Mononuclear cell (primary cell): ENCODE data around the gene SASH1. TPM values are rescaled to one million over a fixed set of nuclear protein-coding genes. Genes with fewer than 3 reads are reported as not detected.

ENCODE experiments used
- H3K27me3 ChIP-seq: 2 replicates; pipeline ENCODE4 v1.6.0; 2011; ENCODE audit warnings: low read length, control low read depth; ENCODE audit not compliant: insufficient read depth
- H3K4me1 ChIP-seq: 2 replicates; pipeline ENCODE4 v1.5.1; 2011; ENCODE audit warnings: mild to moderate bottlenecking, low read length, control low read depth; ENCODE audit not compliant: insufficient read depth
- H3K4me3 ChIP-seq: 2 replicates; pipeline ENCODE4 v1.5.1; 2011; ENCODE audit warnings: mild to moderate bottlenecking, low read length, moderate library complexity
- H3K9me3 ChIP-seq: 2 replicates; pipeline ENCODE4 v1.5.1; 2011; ENCODE audit warnings: low read depth, mild to moderate bottlenecking, control low read depth, low read length
- total RNA-seq: library from RNA; depleted of rRNA; stranded (reverse); fragments of >200 nt; gene quantifications from one replicate; pipeline ENCODE4 v1.2.3, GENCODE V29; 2012

The SASH1 gene
- total RNA-seq, 1 donor, result 1.7 TPM

DNA sequence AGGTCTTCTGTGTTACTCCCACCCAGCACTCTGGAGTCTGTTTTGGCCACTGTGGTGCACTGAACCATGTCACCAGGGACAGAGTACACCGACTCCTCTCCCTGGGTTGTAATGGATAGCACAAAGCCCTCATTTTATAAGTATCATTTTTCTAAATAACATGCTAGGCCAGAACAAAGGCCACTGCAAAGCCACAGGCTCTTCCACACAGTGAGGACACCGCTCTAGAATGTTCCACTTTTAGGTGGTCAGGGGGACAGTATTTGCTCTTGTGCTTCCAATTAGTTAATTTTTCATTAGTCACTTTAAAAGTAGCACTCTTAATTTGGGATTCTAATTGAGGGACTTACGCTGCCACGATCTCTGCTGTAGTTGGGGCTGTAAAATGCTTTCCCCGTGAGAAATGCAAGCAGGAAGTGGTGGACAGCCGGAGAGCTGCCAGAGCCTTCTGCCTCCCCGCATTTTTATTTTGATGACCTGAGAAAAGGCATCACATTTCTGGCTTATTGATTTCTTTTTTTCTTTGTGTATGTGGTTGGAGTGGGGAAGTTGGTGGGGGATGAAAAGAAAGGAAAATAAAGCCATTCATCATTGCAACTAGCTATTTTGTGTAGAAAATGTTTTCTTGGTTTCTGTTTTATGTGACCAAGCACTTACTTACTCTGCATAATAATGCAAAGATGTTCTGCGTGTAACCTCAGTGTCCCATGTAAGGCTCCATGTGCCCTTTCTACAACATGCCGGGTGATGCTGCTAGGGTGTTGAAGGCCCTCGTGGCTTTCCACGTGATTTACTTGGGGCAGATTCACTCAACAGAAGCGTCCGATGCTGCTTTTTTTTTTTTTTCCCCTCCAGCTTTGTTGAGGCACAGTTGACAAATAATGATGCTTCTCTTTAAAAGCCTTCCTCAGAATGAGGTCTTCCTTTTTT, 195.9 kb downstream of the SASH1 start:
- Histone ChIP-seq H3K4me1 (no peaks in the 10 kb centered on the region), H3K27me3 (no peaks in the 10 kb centered on the region), H3K4me3 (no peak overlapping the region), H3K9me3 (no peaks in the 10 kb centered on the region)

DNA sequence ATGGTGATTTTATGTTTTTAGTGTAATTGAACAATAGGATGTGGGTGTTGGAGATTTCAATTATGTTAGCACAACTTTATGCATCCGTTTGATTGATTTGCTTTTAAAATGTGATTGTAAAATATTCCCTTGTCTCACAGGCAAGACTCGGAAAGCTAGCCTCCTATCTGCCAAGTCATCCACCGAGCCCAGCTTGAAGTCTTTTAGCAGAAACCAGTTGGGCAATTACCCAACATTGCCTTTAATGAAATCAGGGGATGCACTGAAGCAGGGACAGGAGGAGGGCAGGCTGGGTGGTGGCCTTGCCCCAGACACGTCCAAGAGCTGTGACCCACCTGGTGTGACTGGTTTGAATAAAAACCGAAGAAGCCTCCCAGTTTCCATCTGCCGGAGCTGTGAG, 200.9 kb downstream of the SASH1 start:
- H3K4me1 ChIP-seq, result no peaks in the 10 kb centered on the region
- H3K4me3 ChIP-seq, result no peak overlapping the region
- H3K27me3 ChIP-seq, result no peaks in the 10 kb centered on the region
- no peaks in the 10 kb centered on the region for H3K9me3 ChIP-seq

DNA sequence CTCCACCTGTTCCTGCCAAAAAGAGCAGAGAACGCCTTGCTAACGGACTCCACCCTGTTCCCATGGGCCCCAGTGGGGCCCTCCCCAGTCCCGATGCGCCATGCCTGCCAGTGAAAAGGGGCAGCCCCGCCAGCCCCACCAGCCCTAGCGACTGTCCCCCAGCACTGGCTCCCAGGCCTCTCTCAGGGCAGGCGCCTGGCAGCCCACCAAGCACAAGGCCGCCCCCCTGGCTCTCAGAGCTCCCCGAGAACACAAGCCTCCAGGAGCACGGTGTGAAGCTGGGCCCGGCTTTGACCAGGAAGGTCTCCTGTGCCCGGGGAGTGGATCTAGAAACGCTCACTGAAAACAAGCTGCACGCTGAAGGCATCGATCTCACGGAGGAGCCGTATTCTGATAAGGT, 201.8 kb downstream of the SASH1 start:
- no peak overlapping the region for H3K4me3 ChIP-seq

DNA sequence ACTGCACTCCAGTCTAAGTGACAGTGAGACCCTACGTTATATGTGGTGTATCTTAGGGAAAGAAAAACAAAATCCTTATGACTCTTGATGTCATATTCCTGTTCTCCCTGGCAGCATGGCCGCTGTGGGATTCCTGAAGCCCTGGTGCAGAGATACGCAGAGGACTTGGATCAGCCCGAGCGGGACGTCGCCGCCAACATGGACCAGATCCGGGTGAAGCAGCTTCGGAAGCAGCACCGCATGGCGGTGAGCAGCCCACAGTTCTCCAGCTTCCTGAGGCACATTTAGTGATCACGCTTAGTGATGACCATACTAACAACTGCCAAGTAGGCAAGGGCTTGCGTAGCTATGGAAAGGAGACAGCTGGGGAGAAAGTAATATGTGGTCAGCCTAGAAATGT, 203.3 kb downstream of the SASH1 start:
- no peaks in the 10 kb centered on the region for H3K9me3 ChIP-seq
- no peaks in the 10 kb centered on the region for H3K4me1 ChIP-seq

More for the DNA sequence above, 201.8 kb downstream of the SASH1 start:
- no peaks in the 10 kb centered on the region for H3K9me3 ChIP-seq
- no peaks in the 10 kb centered on the region for H3K4me1 ChIP-seq
- H3K27me3 ChIP-seq, result no peaks in the 10 kb centered on the region

DNA sequence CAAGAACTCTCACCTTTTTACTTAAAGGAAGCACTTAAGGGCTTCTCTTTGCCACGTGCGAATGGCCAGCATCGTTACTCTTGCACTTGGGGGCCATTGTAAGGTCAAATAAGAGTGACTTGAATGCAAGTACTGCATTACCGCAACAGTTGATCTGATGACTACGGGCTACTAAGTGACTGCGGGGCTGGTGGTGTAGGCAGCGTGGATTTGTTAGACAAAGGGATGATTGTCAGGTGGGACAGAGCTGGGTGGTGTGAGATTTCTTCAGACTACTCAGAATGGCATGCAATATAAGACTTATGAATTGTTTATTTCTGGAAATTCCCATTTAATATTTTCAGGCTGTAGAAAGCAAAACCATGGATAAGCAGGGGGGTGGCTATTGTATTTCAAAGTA, 204.5 kb downstream of the SASH1 start:
- Histone ChIP-seq H3K4me3 (no peak overlapping the region), H3K4me1 (no peaks in the 10 kb centered on the region), H3K27me3 (peaks cover 4% of the 10 kb centered on the region), H3K9me3 (no peaks in the 10 kb centered on the region)

More for the DNA sequence above, 203.3 kb downstream of the SASH1 start:
- Histone ChIP-seq H3K4me3 (no peak overlapping the region), H3K27me3 (peaks cover 4% of the 10 kb centered on the region)

DNA sequence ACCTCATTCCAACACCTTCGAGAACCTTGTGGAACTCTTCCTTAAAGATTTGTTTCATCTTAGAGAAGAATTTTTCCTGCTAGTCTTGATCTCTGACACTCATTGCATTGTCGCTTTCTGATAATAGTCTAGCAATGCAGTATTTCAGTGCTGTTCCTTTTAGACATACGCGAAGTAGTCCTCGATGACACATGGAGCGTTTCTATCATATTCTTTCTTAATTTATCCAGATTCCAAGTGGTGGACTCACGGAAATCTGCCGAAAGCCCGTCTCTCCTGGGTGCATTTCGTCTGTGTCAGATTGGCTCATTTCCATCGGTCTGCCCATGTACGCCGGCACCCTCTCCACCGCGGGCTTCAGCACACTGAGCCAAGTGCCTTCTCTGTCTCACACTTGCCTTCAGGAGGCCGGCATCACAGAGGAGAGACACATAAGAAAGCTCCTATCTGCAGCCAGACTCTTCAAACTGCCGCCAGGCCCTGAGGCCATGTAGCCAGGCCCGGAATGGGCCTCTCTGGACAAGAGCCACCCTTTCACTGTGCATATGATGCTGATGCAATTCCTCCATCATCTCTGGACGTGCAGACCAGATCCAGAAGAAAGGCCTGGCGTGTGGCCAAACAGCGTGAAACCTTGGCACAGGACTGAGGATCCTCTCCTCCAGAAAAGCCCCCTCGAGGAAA, 205.6 kb downstream of the SASH1 start:
- Histone ChIP-seq H3K4me3 (no peak overlapping the region), H3K27me3 (peaks cover 4% of the 10 kb centered on the region), H3K4me1 (no peaks in the 10 kb centered on the region), H3K9me3 (no peaks in the 10 kb centered on the region)

DNA sequence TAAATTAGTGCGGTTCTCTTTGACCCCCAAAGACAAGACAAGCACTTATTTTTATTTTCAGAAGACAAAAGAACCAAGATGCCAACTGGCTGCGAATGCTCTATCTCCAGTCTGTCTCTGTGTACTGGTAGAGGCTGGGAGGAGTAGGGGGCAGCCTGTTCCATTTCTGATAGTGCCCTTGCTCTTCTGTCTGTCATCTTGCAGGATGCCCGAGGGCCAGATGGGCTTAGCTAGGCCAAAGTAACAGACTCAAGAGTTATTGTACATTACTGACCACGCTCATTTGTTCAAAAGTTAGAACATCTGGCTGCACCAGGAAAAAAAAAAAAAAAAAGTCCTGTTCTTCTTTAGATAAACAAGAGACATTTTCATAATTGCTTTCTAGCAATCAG, 206.1 kb downstream of the SASH1 start:
- peaks cover 4% of the 10 kb centered on the region for H3K27me3 ChIP-seq
- no peaks in the 10 kb centered on the region for H3K9me3 ChIP-seq
- no peak overlapping the region for H3K4me3 ChIP-seq
- no peaks in the 10 kb centered on the region for H3K4me1 ChIP-seq

DNA sequence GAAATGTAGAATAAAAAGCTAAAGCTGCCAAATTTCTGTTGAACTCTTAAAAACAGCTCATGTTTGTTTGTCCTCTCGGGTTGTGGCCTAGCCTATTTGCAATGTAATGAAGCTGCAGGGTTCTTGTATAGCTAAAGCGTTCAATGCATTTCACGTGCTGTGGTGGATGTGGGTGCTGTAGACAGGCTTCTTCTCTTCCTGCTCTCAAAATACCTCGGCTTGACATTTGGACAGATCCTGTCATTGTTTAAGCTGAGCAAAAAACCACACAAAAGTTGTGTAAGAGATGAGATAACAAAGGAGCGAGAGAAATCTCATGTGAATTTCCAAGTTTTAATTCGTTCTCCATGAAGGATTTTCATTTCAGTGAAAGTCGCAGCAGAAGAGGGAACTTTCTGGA, 207.9 kb downstream of the SASH1 start:
- H3K4me1 ChIP-seq, result no peaks in the 10 kb centered on the region
- H3K27me3 ChIP-seq, result peaks cover 4% of the 10 kb centered on the region
- H3K4me3 ChIP-seq, result no peak overlapping the region
- H3K9me3 ChIP-seq, result no peaks in the 10 kb centered on the region

DNA sequence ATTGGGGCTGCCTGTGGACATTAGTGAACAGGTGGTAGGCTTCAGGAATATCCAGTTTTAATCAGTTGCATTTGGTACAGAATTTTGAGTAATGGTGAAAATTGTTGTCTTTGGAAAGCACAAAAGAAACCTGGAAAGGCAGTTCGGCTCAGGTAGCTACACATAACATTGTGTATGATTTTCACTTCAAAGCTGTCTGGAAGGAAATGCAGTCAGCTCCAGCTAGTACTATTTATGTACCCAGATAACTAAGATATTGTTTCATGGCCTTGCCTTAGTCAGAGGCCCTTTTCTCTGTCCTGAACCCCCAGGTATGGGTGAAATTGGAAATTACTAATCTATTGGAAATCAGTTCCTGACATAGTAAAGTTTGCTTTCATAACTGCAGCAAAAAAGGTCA, 208.6 kb downstream of the SASH1 start:
- Histone ChIP-seq H3K9me3 (no peaks in the 10 kb centered on the region), H3K4me1 (peaks cover 4% of the 10 kb centered on the region), H3K27me3 (peaks cover 4% of the 10 kb centered on the region), H3K4me3 (no peak overlapping the region)

DNA sequence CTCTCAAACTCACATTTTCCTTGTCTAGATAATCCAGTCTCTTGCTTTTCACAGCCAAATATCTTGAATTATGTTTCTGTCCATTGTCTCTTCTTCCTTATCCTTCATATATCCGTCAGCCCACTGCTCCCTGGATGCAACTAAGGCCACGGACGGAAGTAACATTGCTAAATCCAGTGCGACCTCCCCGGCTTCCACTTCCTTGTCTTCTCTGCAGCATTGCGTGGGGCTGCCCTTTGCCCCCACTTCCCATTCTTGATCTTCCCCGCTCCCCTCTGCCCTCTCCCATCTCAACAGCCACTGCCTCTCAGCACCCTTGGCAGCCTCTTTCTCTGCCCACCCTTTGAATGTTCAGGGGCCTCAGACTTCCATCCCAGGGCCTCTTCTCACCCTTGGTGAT, 213.8 kb downstream of the SASH1 start:
- H3K9me3 ChIP-seq, result no peaks in the 10 kb centered on the region
- H3K27me3 ChIP-seq, result peaks cover 7% of the 10 kb centered on the region
- H3K4me1 ChIP-seq, result peaks cover 35% of the 10 kb centered on the region
- H3K4me3 ChIP-seq, result no peak overlapping the region

DNA sequence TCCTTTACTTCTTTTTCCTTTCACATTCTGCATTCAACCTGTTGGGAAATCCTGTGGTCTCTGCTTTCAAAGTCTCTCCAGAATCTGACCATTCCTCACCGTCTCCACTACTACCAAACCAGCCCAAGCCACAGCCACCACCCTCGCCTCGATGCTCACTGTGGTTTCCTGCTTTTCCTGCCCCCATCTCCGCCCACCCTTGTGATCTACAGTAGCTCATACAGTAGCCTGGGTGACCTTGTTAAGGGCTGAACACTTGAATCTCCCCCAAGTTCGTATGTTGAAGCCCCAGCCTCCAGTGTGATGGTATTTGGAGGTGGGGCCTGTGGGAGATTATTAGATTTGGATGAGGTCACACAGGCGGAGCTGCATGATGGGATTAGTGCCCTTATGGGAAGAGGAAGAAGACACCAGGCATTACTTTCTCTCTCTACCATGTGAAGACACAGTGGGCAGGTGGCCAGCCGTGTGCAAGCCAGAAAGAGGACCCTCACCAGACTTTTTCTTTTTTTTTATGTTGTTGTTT, 215.2 kb downstream of the SASH1 start:
- H3K4me3 ChIP-seq, result no peak overlapping the region
- H3K27me3 ChIP-seq, result peaks cover 7% of the 10 kb centered on the region
- H3K4me1 ChIP-seq, result peaks cover 35% of the 10 kb centered on the region
- no peaks in the 10 kb centered on the region for H3K9me3 ChIP-seq

DNA sequence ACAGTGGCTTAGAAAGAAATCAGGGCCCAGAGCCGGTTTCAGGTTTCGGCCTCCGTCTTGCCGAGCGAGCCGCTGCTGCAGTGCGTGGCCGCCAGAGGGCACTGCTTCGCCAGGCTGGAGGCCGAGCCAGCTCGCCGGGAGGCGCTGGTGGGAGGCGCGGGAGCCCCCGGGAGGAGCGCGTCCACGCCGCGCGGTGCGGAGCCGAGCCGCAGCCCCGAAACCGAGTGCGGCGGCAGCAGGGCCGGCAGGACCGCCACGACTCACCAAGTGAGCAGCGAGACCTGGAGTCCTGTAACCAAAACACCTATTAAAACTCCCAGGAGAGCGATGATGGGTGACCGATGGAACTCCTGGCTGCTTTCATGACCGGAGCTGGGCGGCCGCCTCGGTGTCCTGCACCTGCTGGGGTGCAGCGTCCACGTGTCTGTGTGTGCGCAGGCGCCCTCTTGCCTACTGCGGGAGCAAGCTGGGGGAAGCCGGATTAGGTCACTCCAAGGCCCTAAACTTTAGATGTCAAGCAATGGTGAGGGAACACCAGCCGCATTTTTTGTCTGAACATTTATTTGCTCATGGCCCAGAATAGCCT, 217.3 kb downstream of the SASH1 start:
- no peaks in the 10 kb centered on the region for H3K9me3 ChIP-seq
- H3K4me1 ChIP-seq, result peaks cover 35% of the 10 kb centered on the region
- no peak overlapping the region for H3K4me3 ChIP-seq
- H3K27me3 ChIP-seq, result peaks cover 7% of the 10 kb centered on the region

DNA sequence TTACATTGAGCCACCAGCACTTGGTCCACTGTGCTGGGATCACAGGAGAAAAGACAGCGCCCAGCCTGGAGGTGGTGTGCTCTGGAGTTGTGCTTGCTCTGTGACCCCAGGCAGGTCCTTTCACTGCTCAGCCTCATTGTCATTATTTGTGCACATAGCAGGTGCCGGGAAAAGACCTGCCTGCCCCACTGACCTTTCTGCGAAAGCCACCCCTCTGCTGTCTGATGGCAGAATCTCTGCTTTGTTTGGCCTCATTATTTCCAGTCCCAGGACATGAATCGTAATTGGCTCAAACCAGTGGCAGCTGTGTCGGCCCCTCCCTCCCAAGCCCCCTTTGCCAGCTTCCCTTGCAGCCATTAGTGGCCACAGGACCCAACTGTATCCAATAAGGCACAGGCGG, 219.0 kb downstream of the SASH1 start:
- no peaks in the 10 kb centered on the region for H3K9me3 ChIP-seq
- peaks cover 7% of the 10 kb centered on the region for H3K27me3 ChIP-seq
- H3K4me3 ChIP-seq, result no peak overlapping the region
- peaks cover 40% of the 10 kb centered on the region for H3K4me1 ChIP-seq

DNA sequence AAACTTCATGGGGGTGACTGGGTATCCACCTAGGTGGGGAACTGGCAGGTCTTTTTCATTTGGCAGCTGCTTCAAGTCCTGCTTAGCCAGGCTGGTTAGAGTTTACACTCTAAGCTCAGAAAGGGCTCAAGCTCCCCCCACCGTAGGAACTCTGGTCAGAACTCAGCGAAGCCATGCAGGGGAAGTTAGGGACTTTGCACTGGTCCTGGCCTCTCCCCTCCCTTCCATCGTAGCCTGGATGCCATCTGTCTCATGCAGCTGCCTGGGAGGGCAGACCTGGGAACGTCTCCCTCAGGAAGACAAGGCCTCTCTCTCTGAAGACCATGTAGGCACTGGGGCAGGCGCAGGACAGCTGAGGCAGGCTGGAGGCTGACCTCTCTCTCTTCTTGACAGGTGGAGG, 220.4 kb downstream of the SASH1 start:
- H3K27me3 ChIP-seq, result peaks cover 7% of the 10 kb centered on the region
- peaks cover 28% of the 10 kb centered on the region for H3K4me1 ChIP-seq
- H3K9me3 ChIP-seq, result no peaks in the 10 kb centered on the region
- H3K4me3 ChIP-seq, result no peak overlapping the region

DNA sequence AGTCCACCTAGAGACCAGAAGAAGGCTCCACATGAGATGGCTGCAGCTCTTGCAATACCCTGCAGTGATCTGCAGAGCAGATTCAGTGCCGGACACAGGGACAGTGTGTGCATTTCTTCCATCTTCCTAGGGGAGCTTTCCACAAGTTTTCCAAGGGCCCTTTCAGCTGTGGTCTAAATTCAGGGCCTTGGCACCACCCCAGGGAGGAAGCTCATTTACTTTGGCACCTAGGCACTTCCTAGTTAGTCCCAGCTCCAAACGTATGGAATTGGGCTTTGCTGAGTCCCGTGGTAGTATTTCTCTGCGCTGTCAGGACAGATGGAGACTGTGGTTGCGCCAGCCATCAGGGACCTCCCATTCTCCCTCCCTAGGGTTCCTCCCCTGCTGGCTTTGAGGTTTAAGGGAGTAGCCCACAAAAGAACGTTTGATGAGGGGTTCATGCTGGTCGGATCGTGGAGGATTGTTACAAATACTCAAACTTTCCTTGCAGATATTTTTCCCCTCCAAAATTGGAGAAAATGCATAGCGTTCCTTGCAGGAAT, 221.9 kb downstream of the SASH1 start:
- peaks cover 7% of the 10 kb centered on the region for H3K27me3 ChIP-seq
- H3K4me1 ChIP-seq, result peaks cover 19% of the 10 kb centered on the region
- no peak overlapping the region for H3K4me3 ChIP-seq
- H3K9me3 ChIP-seq, result no peaks in the 10 kb centered on the region
